ENCODE results near the gene CGB5. TPM values are rescaled to one million over a fixed set of nuclear protein-coding genes. Genes with fewer than 3 reads are reported as not detected.
"Not testable (repeated sequence)": the region's sequence is repeated elsewhere in the genome, so short reads cannot be mapped to it uniquely, and the experiment has no call there.

The CGB5 gene
- total RNA-seq, 1 donor from 2014 or later = not detected

DNA sequence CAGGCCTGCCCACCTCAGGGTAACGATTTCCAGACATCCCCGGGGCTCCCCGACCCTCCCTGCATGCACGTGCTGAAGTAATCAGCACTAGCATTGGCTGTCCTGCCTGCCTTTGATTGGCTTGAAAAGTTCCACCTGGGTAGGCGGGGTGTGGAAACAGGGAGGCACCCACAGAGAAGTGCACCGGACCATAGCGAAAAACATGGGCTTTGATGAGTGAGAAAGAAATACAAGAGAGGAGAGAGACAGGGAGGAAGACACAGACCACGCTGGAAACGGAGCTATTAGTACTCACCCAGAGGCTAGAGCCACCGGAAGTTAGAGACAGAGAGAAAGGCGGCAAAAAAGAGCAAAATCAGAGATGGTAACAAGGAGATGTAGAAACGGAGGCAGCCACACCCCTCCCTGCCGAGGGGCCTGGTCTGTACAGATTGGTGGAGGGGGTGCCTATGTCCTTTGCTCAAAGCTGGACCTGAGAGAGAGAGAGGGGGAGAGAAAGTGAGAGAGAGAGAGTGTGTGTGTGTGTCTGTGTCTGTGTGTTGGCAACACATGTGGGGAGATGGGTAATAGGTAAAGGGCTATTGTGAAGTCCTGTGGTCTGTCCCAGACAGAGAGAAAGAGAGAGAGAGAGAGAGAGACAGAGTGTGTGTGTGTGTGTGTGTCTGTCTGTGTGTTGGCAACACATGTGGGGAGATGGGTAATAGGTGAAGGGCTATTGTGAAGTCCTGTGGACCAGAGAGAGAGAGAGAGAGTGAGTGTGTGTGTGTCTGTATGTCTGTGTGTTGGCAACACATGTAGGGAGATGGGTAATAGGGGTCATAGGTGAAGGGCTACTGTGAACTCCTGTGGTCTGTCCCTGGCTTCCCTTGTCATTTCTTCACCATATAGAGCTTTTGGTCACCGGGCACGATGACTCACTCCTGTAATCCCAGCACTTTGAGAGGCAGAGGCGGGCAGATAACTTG lies 22.4 kb upstream of the CGB5 start:
- no peak for FAIRE-seq

DNA sequence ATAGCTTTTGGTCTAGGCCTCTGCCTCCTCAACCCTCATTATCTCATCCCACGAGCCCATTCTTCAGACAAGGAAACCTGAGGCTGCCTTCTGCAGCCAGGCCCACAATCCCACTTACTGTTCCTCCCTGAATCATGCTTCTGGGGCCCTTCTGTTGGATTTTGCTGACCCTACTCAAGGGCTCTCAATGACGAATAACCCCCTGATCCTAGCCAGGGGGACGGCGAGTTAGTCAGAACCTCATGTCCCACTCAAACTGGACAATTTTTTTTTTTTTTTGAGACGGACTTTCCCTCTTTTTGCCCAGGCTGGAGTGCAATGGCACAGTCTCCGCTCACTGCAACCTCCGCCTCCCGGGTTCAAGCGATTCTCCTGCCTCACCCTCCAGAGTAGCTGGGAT lies 21.5 kb upstream of the CGB5 start:
- no peak for FAIRE-seq
- no peak for DNase-seq (ENCODE audit: low spot score in 2 of 2)

More for the DNA sequence above, 22.4 kb upstream of the CGB5 start:
- no peak for DNase-seq (ENCODE audit: low spot score in 2 of 2)

DNA sequence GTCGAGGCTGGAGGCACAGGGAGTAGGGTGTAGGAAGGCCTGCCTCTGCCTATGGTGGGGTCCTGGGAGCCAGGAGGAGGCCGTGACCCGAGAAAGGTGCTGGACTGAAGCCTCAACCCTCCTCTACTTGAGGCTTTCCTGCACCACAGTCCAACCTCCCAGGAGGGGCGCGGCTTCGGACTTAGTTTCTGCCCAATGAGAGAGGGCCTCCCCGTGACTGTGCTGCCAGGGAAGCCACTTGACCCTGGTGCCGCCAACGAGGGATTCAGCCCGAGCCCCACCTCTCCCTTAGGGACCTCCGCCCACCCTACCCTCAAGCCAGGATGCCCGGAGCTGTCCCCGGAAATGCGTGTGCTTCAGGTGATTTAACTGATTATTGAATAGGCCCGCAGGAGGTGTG lies 19.4 kb upstream of the CGB5 start, which contains the start of gene CGB3:
TSS of gene CGB3 (minus strand) at position 101 of the 400 bp plus-strand sequence. CDS start 362 bp downstream, outside the sequence.
- not testable (repeated sequence) for FAIRE-seq; DNase-seq (ENCODE audit: low spot score in 2 of 2)

GRCh38 chr19:49025088-49025487 lies 18.6 kb upstream of the CGB5 start:
- not testable (repeated sequence) for FAIRE-seq; DNase-seq (ENCODE audit: low spot score in 2 of 2)

- DNase-seq (ENCODE audit: low spot score in 2 of 2); FAIRE-seq: not testable (repeated sequence)
Observed at GRCh38 chr19:49025599-49025998, 18.0 kb upstream of the CGB5 start.

DNA sequence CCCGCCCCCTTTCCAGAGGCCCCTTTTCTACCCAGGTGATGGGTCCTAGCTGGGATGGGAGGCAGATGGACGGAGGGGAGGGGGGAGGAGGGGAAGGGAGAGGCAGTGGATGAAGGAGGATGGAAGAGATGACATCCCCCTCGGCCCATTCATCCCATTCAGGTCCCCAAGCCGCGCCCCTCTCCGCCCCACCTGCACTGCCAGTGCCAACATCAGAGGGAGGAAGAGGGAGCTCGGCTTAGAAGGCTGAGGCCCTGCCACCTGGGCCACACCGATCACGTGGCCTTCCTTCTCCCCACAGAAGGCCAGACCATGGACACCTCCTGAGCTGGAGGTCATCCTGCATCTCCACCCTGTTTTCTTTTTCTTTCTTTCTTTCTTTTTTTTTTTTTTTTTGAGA lies 15.0 kb upstream of the CGB5 start:
- FAIRE-seq; DNase-seq (ENCODE audit: low spot score in 2 of 2): not testable (repeated sequence)

DNA sequence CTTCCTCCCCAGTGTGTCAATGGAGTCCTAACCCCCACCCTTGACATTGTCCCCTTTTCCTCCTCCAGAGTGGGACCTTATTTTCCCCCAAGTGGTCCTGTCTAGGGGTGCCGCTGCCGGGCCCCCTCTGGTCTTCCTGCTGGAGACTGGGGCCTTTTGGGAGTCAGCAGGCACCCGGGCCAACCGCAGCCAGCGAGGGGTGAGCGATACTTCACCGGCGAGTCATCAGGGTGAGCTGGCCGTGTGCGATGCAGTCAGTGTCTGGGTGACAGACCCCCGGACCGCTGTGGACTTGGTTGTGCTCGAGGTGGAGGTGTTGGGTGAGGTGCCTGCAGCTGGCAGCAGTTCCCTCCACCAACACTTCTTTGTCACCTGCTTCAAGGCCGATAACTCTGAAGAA lies 13.9 kb upstream of the CGB5 start:
- DNase-seq (ENCODE audit: low spot score in 2 of 2); FAIRE-seq: not testable (repeated sequence)

GRCh38 chr19:49030323-49030722 lies 13.3 kb upstream of the CGB5 start:
- FAIRE-seq; DNase-seq (ENCODE audit: low spot score in 2 of 2): not testable (repeated sequence)

- DNase-seq (ENCODE audit: low spot score in 2 of 2); FAIRE-seq: not testable (repeated sequence)
Observed at GRCh38 chr19:49031642-49032301, 11.9 kb upstream of the CGB5 start, which contains the start of gene CGB2. TSS of gene CGB2 (plus strand) at chr19:49031890. CDS start at chr19:49032096, 206 bp downstream.

DNA sequence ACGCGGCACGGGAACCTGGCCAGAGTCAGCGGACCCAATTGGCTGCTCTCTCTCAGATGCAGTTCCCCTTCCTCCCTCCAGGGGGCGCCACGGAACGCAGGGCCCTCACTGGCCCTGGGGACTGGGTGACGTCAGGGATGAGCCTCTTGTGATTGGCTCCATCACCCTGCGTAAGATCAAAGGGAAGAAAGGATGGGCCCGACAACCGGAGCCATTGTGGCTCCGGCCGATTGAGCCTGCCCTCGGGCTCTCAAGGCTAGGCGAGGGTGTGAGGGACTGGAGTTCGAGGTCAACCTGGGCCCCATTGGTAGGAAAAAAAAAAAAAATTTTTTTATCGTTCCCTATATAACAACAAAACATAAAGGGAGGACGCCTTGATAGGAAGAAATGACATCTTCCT lies 6.8 kb upstream of the CGB5 start, which contains the start of gene CGB1:
TSS of gene CGB1 (minus strand) at position 81 of the 400 bp plus-strand sequence. CDS start 184 bp downstream, outside the sequence.
- DNase-seq (ENCODE audit: low spot score in 2 of 2); FAIRE-seq: not testable (repeated sequence)

DNA sequence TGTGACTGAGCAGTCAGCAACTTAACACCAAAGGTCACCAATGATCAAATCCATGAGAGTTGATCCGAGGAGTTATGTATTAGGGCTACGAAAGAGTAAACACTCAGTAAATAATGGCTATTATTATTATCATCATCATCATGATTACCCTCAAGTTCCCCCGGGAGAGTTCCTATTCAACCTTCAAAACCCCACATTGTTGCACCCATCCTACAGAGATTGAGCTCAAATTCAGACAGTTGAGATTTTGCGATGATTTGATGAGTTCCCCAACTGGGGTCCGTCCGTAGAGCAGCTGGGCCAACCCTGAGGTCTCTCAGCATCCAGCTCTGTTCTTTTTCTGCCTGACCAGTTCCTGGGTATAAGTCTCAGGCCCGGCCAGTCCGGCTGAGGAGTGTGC lies 5.5 kb upstream of the CGB5 start:
- not testable (repeated sequence) for DNase-seq (ENCODE audit: low spot score in 2 of 2); FAIRE-seq

DNA sequence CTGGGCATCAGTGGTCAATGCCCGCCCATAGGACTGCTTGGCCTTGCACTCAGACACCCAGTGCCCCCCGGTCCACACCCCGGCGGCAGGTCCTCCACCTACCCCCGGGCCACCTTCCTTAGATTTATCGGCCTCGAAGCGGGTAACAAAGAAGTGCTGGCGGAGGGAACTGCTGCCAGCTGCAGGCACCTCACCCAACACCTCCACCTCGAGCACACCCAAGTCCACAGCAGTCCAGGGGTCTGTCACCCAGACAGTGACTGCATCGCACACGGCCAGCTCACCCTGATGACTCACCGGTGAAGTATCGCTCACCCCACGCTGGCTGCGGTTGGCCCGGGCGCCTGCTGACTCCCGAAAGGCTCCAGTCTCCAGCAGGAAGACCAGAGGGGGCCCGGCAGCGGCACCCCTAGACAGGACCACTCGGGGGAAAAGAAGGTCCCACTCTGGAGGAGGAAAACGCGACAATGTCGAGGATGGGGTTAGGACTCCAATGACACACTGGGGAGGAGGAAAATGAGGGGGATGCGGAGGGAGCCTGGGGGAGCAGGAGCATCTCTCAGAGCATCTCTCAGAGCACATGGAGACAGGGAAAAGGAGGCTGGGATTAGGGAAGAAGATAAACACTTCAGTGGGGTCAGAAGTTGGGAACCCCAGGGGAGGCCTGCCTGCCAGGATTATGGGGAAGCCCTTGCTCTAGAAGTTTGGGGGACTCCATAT lies 4.9 kb upstream of the CGB5 start:
- FAIRE-seq; DNase-seq (ENCODE audit: low spot score in 2 of 2): not testable (repeated sequence)

- not testable (repeated sequence) for FAIRE-seq; DNase-seq (ENCODE audit: low spot score in 2 of 2)
Observed at GRCh38 chr19:49039736-49040135, 3.9 kb upstream of the CGB5 start.

GRCh38 chr19:49042177-49042576 lies 1.5 kb upstream of the CGB5 start:
- FAIRE-seq (no peak), DNase-seq (ENCODE audit: low spot score in 2 of 2) (no peak)

- DNase-seq (ENCODE audit: low spot score in 2 of 2); FAIRE-seq: not testable (repeated sequence)
Observed at GRCh38 chr19:49042666-49043065, 982 bp upstream of the CGB5 start.

DNA sequence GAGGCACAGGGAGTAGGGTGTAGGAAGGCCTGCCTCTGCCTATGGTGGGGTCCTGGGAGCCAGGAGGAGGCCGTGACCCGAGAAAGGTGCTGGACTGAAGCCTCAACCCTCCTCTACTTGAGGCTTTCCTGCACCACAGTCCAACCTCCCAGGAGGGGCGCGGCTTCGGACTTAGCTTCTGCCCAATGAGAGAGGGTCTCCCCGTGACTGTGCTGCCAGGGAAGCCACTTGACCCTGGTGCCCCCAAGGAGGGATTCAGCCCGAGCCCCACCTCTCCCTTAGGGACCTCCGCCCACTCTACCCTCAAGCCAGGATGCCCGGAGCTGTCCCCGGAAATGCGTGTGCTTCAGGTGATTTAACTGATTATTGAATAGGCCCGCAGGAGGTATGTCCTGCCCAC lies 5.4 kb downstream of the CGB5 start, which contains the start of gene CGB8:
TSS of gene CGB8 (minus strand) at position 101 of the 400 bp plus-strand sequence. CDS start 372 bp downstream, outside the sequence.
- FAIRE-seq; DNase-seq (ENCODE audit: low spot score in 2 of 2): not testable (repeated sequence)

- DNase-seq (ENCODE audit: low spot score in 2 of 2); FAIRE-seq: not testable (repeated sequence)
Observed at GRCh38 chr19:49049834-49050233, 6.2 kb downstream of the CGB5 start.

GRCh38 chr19:49050376-49051033 lies 6.9 kb downstream of the CGB5 start:
- DNase-seq (ENCODE audit: low spot score in 2 of 2); FAIRE-seq: not testable (repeated sequence)
